H9 (cell line): ENCODE results near the gene UBE2L5. TPM values are rescaled to one million over a fixed set of nuclear protein-coding genes. Genes with fewer than 3 reads are reported as not detected.

Experiments
- DNase-seq: peaks from one replicate; pipeline ENCODE4 v3.0.0-alpha.2; 2017
- H2AFZ ChIP-seq: one replicate; pipeline ENCODE4 v1.6.1; 2013; ENCODE audit warnings: mild to moderate bottlenecking, low read length, control low read depth, moderate library complexity
- H2AK5ac ChIP-seq: 2 replicates; pipeline ENCODE4 v1.6.1; 2013; ENCODE audit warnings: low read length, control low read depth, mixed read lengths; ENCODE audit not compliant: insufficient read length
- H2BK120ac ChIP-seq: one replicate; pipeline ENCODE4 v1.6.1; 2013; ENCODE audit warnings: low read depth, mild to moderate bottlenecking, low read length, control low read depth, inconsistent platforms; ENCODE audit not compliant: poor library complexity, severe bottlenecking
- H2BK12ac ChIP-seq: 2 replicates; pipeline ENCODE4 v1.6.1; 2013; ENCODE audit warnings: low read length, control low read depth, mixed read lengths, low read depth; ENCODE audit not compliant: insufficient read length
- H2BK15ac ChIP-seq: 2 replicates; pipeline ENCODE4 v1.6.1; 2013; ENCODE audit warnings: low read depth, low read length, control low read depth
- H2BK20ac ChIP-seq: one replicate; pipeline ENCODE4 v1.6.1; 2013; ENCODE audit warnings: low read depth, mild to moderate bottlenecking, low read length, control low read depth, inconsistent platforms; ENCODE audit not compliant: poor library complexity, severe bottlenecking
- H2BK5ac ChIP-seq: 2 replicates; pipeline ENCODE4 v1.6.1; 2013; ENCODE audit warnings: low read length, control low read depth, mixed read lengths; ENCODE audit not compliant: insufficient read length
- H3K14ac ChIP-seq: 2 replicates; pipeline ENCODE4 v1.6.1; 2013; ENCODE audit warnings: low read length, control low read depth; ENCODE audit not compliant: insufficient read depth
- H3K18ac ChIP-seq: 2 replicates; pipeline ENCODE4 v1.6.1; 2013; ENCODE audit warnings: low read depth, mild to moderate bottlenecking, mixed read lengths, low read length, control low read depth; ENCODE audit not compliant: insufficient read length
- H3K23ac ChIP-seq: 2 replicates; pipeline ENCODE4 v1.6.1; 2013; ENCODE audit warnings: low read length, control low read depth, mixed read lengths, low read depth; ENCODE audit not compliant: insufficient read length
- H3K23me2 ChIP-seq: 2 replicates; pipeline ENCODE4 v1.6.1; 2013; ENCODE audit warnings: low read depth, mild to moderate bottlenecking, mixed read lengths, low read length, control low read depth; ENCODE audit not compliant: insufficient read length, poor library complexity, severe bottlenecking
- H3K27ac ChIP-seq: 2 replicates; pipeline ENCODE4 v1.5.1; 2013; ENCODE audit warnings: low read length, control low read depth, mixed read lengths, low read depth; ENCODE audit not compliant: insufficient read length
- H3K27me3 ChIP-seq: 2 replicates; pipeline ENCODE4 v1.6.1; 2013; ENCODE audit warnings: low read length, control low read depth, inconsistent platforms; ENCODE audit not compliant: insufficient read depth
- H3K4ac ChIP-seq: 2 replicates; pipeline ENCODE4 v1.6.1; 2013; ENCODE audit warnings: low read depth, mild to moderate bottlenecking, control low read depth, inconsistent platforms, low read length, moderate library complexity
- H3K4me1 ChIP-seq: 2 replicates; pipeline ENCODE4 v1.6.1; 2013; ENCODE audit warnings: low read length, control low read depth, inconsistent platforms; ENCODE audit not compliant: insufficient read depth
- H3K4me2 ChIP-seq: 2 replicates; pipeline ENCODE4 v1.6.1; 2013; ENCODE audit warnings: low read length, control low read depth, mixed read lengths; ENCODE audit not compliant: insufficient read length, insufficient read depth
- H3K56ac ChIP-seq: 2 replicates; pipeline ENCODE4 v1.6.1; 2013; ENCODE audit warnings: low read depth, mild to moderate bottlenecking, mixed read lengths, low read length, control low read depth; ENCODE audit not compliant: insufficient read length
- H3K79me1 ChIP-seq: 2 replicates; pipeline ENCODE4 v1.6.1; 2013; ENCODE audit warnings: low read depth, mild to moderate bottlenecking, moderate library complexity, low read length, control low read depth, inconsistent platforms; ENCODE audit not compliant: insufficient read depth, poor library complexity, severe bottlenecking
- H3K79me2 ChIP-seq: 2 replicates; pipeline ENCODE4 v1.6.1; 2013; ENCODE audit warnings: low read length, control low read depth, inconsistent platforms; ENCODE audit not compliant: insufficient read depth
- H3K9ac ChIP-seq: 2 replicates; pipeline ENCODE4 v1.6.1; 2013; ENCODE audit warnings: low read length, control low read depth, mixed read lengths; ENCODE audit not compliant: insufficient read length; ENCODE audit errors: extremely low read depth
- H3K9me3 ChIP-seq: one replicate; pipeline ENCODE4 v1.6.1; 2013; ENCODE audit warnings: low read depth, low read length, inconsistent platforms; ENCODE audit not compliant: control insufficient read depth
- H3T11ph ChIP-seq: one replicate; pipeline ENCODE4 v1.6.1; 2013; ENCODE audit warnings: mild to moderate bottlenecking, low read length, control low read depth, inconsistent platforms
- H4K20me1 ChIP-seq: one replicate; pipeline ENCODE4 v1.6.1; 2013; ENCODE audit not compliant: control insufficient read depth, insufficient read length, insufficient read depth
- H4K5ac ChIP-seq: 2 replicates; pipeline ENCODE4 v1.6.1; 2013; ENCODE audit warnings: low read depth, mild to moderate bottlenecking, mixed read lengths, low read length, control low read depth; ENCODE audit not compliant: insufficient read length
- H4K8ac ChIP-seq: replicated peaks from 2 replicates; pipeline ENCODE4 v1.6.1; 2013; ENCODE audit warnings: low read length, control low read depth, mixed read lengths, low read depth; ENCODE audit not compliant: insufficient read length
- H4K91ac ChIP-seq: 2 replicates; pipeline ENCODE4 v1.6.1; 2013; ENCODE audit warnings: low read depth, mild to moderate bottlenecking, moderate library complexity, mixed read lengths, low read length, control low read depth; ENCODE audit not compliant: insufficient read length
- H3K27ac Mint-ChIP-seq, 3 experiments: 2 replicates in 2 of 3; 3 replicates in 1 of 3; pipeline ENCODE4 v1.8.0; 2020 to 2021; ENCODE audit warnings: mixed read lengths in 3 of 3, mild to moderate bottlenecking in 1 of 3, moderate library complexity in 1 of 3
- H3K27me3 Mint-ChIP-seq: 2 replicates; pipeline ENCODE4 v1.8.0; 2021; ENCODE audit warnings: low read depth, mild to moderate bottlenecking, moderate library complexity, mixed read lengths
- H3K36me3 Mint-ChIP-seq, 3 experiments: 2 replicates in 2 of 3; 3 replicates in 1 of 3; pipeline ENCODE4 v1.8.0; 2020 to 2021; ENCODE audit warnings: low read depth in 3 of 3, mixed read lengths in 3 of 3; ENCODE audit not compliant: insufficient read depth in 1 of 3
- H3K4me1 Mint-ChIP-seq, 2 experiments: 2 replicates each; pipeline ENCODE4 v1.8.0; 2020; ENCODE audit warnings: mixed read lengths in 2 of 2
- H3K4me3 Mint-ChIP-seq, 2 experiments: 2 replicates in 1 of 2; 3 replicates in 1 of 2; pipeline ENCODE4 v1.8.0; 2020 to 2021; ENCODE audit warnings: mild to moderate bottlenecking in 2 of 2, mixed read lengths in 2 of 2, moderate library complexity in 1 of 2
- H3K9me3 Mint-ChIP-seq, 2 experiments: 2 replicates in 1 of 2; 3 replicates in 1 of 2; pipeline ENCODE4 v1.8.0; 2020; ENCODE audit warnings: mild to moderate bottlenecking in 2 of 2, mixed read lengths in 2 of 2, moderate library complexity in 1 of 2
- CTCF ChIP-seq: fragments of 200-600 bp; sonication (generic); conservative IDR thresholded peaks from 3 replicates; pipeline ENCODE4 v1.8.0; 2021; ENCODE audit warnings: antibody characterized with exemption, mild to moderate bottlenecking
- WGBS: extraction: QIAGEN DNeasy Blood & Tissue Kit; methylation state at CpG from one replicate; pipeline ENCODE4 v1.1.7; 2013; ENCODE audit warnings: missing lambda C conversion rate, low lambda C conversion rate, mixed read lengths; ENCODE audit not compliant: insufficient read length; ENCODE audit errors: extremely low coverage; 5-methylcytosine and 5-hydroxymethylcytosine counted together
- total RNA-seq: library from RNA; stranded (reverse); gene quantifications from 2 replicates; pipeline ENCODE4 v1.2.1, GENCODE V29; 2021

The UBE2L5 gene
- total RNA-seq, 1 experiment from 2014 or later = 0.20 TPM

DNA sequence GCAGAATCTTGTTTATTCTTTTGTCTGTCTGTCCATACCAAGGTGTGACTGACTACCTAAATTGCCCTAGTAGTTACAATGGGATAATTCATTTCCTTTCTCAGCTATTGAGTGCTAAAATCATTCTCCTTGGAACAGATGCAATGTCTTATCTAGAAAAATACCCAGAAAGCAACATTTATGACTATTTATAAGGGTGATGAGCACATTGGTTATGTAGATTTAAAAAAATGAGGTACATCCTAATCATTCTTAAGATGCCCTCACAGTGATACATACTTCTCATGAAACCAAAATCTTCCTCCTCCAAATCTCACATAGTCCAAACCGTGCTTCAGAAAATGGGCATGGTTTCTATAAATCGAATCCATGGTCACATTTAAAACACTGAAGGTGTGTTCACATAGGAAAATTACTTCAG, 11.6 kb upstream of the UBE2L5 start:
- Histone ChIP-seq H3K4ac (no peak overlapping the region), H2BK15ac (no peak overlapping the region), H4K8ac (no peak overlapping the region), H3K18ac (no peak overlapping the region), H2BK120ac (no peak overlapping the region), H2AK5ac (no peak overlapping the region), H3K23me2 (no peaks in the 10 kb centered on the region), H2BK20ac (no peak overlapping the region), H3K27ac (no peak overlapping the region), H3T11ph (no peak overlapping the region), H4K91ac (no peak overlapping the region), H3K23ac (no peak overlapping the region), H2BK5ac (no peak overlapping the region), H3K27me3 (0 out of 2 replicates have a peak, but pooled peaks cover 3% of the 10 kb centered on the region), H4K20me1 (no peaks in the 10 kb centered on the region), H4K5ac (no peak overlapping the region), H3K79me1 (no peaks in the 10 kb centered on the region), H3K9me3 (no peaks in the 10 kb centered on the region), H3K4me2 (no peak overlapping the region), H3K4me1 (no peaks in the 10 kb centered on the region; the same call in 1 of the 2 replicates), H3K14ac (no peak overlapping the region), H3K79me2 (no peaks in the 10 kb centered on the region), H3K9ac (no peak overlapping the region), H2BK12ac (no peak overlapping the region), H3K56ac (no peak overlapping the region), H2AFZ (no peak overlapping the region)
- Mint-ChIP-seq H3K4me3 (no peak overlapping the region), H3K27ac (no peak overlapping the region), H3K4me1 (peaks cover 10 to 14% of the 10 kb centered on the region in 2 experiments), H3K27me3 (peaks cover 41% of the 10 kb centered on the region), H3K36me3 (0 out of 7 replicates have a peak, but pooled peaks cover 0 to 1% (median 0%) of the 10 kb centered on the region in 3 experiments), H3K9me3 (no peaks in the 10 kb centered on the region; a peak in 2 of 5 replicates)
- no CpG with 5 or more reads among the region's 2 CpGs for WGBS
- no peak for TF ChIP-seq CTCF
- no peak for DNase-seq
